Limb (tissue), 2 donors: ENCODE measurements around the gene ABCF1.

Source experiments
- DNase-seq, 2 donors: peaks; one replicate each; pipeline ENCODE4 v3.0.0-alpha.2; 2016; ENCODE audit errors: extremely low spot score in 2 of 2

ABCF1 gene

DNA sequence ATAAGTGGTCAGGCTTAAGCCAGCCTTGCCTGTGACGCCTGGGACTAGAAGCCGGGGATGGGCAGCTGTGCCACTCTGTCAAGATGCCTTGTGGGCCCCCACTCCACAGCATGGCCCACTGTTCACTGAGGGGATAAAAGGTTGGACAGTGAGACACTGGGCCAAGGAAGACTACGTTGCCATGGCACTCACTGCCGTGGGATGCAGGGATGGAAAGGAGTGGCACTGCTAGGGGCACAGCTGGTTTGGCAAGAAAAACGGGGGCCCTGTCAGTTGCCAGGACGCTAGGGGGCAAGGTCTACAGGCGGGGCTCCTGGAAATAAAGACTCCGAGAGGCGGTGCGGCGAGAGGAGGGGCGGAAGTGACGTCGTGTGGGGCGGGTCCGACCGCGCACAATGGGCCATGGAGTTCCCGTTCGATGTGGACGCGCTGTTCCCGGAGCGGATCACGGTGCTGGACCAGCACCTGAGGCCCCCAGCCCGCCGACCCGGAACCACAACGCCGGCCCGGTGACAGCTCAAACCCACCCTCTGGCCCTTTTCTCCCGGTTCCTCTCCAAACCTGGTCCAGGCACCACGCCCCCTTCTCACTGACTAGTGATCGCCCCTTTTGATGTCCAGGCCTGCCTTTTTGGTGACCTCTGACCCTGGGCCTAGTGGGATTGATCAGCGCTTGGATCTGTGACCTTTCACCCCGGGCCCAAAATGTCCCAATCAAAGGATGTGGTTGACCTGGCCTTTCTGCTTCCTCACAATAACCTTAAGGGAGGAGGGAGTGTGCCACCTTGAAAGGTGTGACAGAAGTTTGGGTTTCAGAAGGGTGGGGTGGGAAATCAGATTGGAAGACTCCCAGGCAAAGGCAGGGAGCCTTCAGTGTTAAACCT, 55.5 kb downstream of the ABCF1 start, which contains the start of gene ATAT1:
Gene ATAT1 (plus strand): TSS at position 391 of the 883 bp plus-strand sequence.
- peak; percentile 90 to 95 for DNase-seq

DNA sequence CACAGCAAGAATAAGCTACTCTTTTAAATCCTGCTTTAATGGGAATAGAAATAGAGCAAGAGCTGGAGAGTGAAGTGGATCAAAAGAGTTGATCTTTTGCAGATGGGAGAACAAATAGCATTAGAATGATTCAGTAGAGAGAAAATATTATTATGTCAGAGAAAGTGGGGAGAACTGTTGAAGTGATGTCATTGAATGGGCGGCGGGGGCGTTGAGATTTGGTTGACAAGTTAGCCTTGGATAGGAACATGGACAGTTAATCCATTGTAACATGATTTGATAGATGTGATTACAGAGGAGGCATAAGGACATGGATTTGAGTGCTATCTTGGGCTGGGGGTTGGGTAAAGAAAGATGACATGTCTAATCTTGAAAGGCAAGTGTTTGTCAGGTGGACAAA, 64.6 kb downstream of the ABCF1 start:
- DNase-seq: no peak

DNA sequence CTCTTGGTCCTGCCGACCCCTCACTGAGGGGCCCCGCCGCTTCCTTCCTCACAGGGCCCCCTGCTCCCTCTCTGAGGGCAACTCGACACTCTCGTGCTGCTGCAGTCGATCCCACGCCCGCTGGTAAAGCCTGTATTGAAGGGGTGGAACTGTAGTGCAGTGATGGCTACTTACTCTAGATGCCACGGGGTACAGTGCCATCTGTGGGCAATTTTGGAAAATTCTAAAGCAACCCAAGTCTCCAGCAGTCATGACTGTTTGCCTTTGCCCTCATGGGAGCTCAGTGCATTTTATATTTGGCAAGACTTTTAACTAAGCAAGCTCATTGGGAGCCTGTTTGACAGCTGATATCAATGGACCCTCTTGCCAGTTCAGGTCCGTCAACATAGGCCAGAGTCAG, 69.2 kb downstream of the ABCF1 start:
- DNase-seq: no peak

DNA sequence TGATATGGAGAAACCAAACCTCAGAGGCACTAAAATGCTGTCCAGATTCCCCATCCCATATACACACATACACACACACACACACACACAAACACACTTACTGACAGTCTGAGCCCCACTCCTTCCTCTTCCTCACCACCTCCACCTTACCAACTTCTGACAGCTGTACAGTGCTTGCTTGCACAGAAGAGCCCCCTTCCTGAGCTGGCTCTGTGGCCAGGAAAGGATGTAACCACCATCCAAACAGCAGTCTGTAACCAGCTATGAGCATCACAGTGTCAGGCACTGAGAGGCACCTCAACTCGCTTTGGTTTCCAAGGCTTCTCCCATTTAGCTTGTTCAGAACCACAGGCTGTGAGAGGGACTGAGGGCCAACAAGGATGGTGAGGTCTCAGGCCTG, 69.8 kb downstream of the ABCF1 start:
- DNase-seq: no peak
